ENCODE measurements around the gene HSPA8.
"Not testable (repeated sequence)": the region's sequence is repeated elsewhere in the genome, so short reads cannot be mapped to it uniquely, and the experiment has no call there.

Gene HSPA8

GRCh38 chr11:123061403-123062157 lies at the start of gene HSPA8:
TSS of gene HSPA8 (minus strand) at chr11:123062136. CDS start at chr11:123061324, 812 bp downstream.
- in situ Hi-C loops (cut with HindIII; ENCODE audit: low sequenced_read_pairs): no loop called here

- in situ Hi-C loops (cut with HindIII; ENCODE audit: low sequenced_read_pairs): loop anchor here (10.0 to 25.0 kb wide), 2 partner anchors 153 to 376 kb away; no protein-coding TSS in a partner anchor
Measured at GRCh38 chr11:123111465-123111864, 49.5 kb upstream of the HSPA8 start.

GRCh38 chr11:123110397-123110796 lies 48.5 kb upstream of the HSPA8 start:
- in situ Hi-C loops (cut with HindIII; ENCODE audit: low sequenced_read_pairs): loop anchor here (10.0 to 25.0 kb wide), 2 partner anchors 154 to 377 kb away; no protein-coding TSS in a partner anchor

- in situ Hi-C loops (cut with HindIII; ENCODE audit: low sequenced_read_pairs): loop anchor here (10.0 to 25.0 kb wide), 2 partner anchors 127 to 379 kb away; no protein-coding TSS in a partner anchor
Measured at GRCh38 chr11:123107945-123108495, 46.1 kb upstream of the HSPA8 start.

GRCh38 chr11:123104697-123105096 lies 42.8 kb upstream of the HSPA8 start:
- in situ Hi-C loops (cut with HindIII; ENCODE audit: low sequenced_read_pairs): loop anchor here (10.0 to 25.0 kb wide), 2 partner anchors 130 to 383 kb away; no protein-coding TSS in a partner anchor

GRCh38 chr11:123103326-123103980 lies 41.5 kb upstream of the HSPA8 start:
- in situ Hi-C loops (cut with HindIII; ENCODE audit: low sequenced_read_pairs): loop anchor here (10.0 to 25.0 kb wide), 2 partner anchors 131 to 384 kb away; no protein-coding TSS in a partner anchor

- in situ Hi-C loops (cut with HindIII; ENCODE audit: low sequenced_read_pairs): loop anchor here (10.0 to 25.0 kb wide), 2 partner anchors 134 to 387 kb away; no protein-coding TSS in a partner anchor
Measured at GRCh38 chr11:123100379-123101085, 38.6 kb upstream of the HSPA8 start.

- in situ Hi-C loops (cut with HindIII; ENCODE audit: low sequenced_read_pairs): no loop called here
Measured at GRCh38 chr11:123098990-123099389, 37.1 kb upstream of the HSPA8 start.

GRCh38 chr11:123093739-123094138 lies 31.8 kb upstream of the HSPA8 start:
- in situ Hi-C loops (cut with HindIII; ENCODE audit: low sequenced_read_pairs): no loop called here

- in situ Hi-C loops (cut with HindIII; ENCODE audit: low sequenced_read_pairs): no loop called here
Measured at GRCh38 chr11:123091506-123091905, 29.6 kb upstream of the HSPA8 start.

- in situ Hi-C loops (cut with HindIII; ENCODE audit: low sequenced_read_pairs): not testable (repeated sequence)
Measured at GRCh38 chr11:123090168-123090567, 28.2 kb upstream of the HSPA8 start.

GRCh38 chr11:123088896-123089295 lies 27.0 kb upstream of the HSPA8 start:
- in situ Hi-C loops (cut with HindIII; ENCODE audit: low sequenced_read_pairs): not testable (repeated sequence)

- in situ Hi-C loops (cut with HindIII; ENCODE audit: low sequenced_read_pairs): not testable (repeated sequence)
Measured at GRCh38 chr11:123087657-123088056, 25.7 kb upstream of the HSPA8 start.

- in situ Hi-C loops (cut with HindIII; ENCODE audit: low sequenced_read_pairs): no loop called here
Measured at GRCh38 chr11:123086305-123086704, 24.4 kb upstream of the HSPA8 start.

- in situ Hi-C loops (cut with HindIII; ENCODE audit: low sequenced_read_pairs): no loop called here
Measured at GRCh38 chr11:123085497-123085896, 23.6 kb upstream of the HSPA8 start.

- in situ Hi-C loops (cut with HindIII; ENCODE audit: low sequenced_read_pairs): no loop called here
Measured at GRCh38 chr11:123084454-123084853, 22.5 kb upstream of the HSPA8 start.

- in situ Hi-C loops (cut with HindIII; ENCODE audit: low sequenced_read_pairs): no loop called here
Measured at GRCh38 chr11:123083623-123084029, 21.7 kb upstream of the HSPA8 start.

- in situ Hi-C loops (cut with HindIII; ENCODE audit: low sequenced_read_pairs): no loop called here
Measured at GRCh38 chr11:123082977-123083376, 21.0 kb upstream of the HSPA8 start.

- in situ Hi-C loops (cut with HindIII; ENCODE audit: low sequenced_read_pairs): no loop called here
Measured at GRCh38 chr11:123080015-123080414, 18.1 kb upstream of the HSPA8 start.

- in situ Hi-C loops (cut with HindIII; ENCODE audit: low sequenced_read_pairs): no loop called here
Measured at GRCh38 chr11:123076484-123076883, 14.5 kb upstream of the HSPA8 start.
